Kidney (tissue), 14 donors: ENCODE measurements around the gene ULK4. TPM values are rescaled to one million over a fixed set of nuclear protein-coding genes. Genes with fewer than 3 reads are reported as not detected.

Source experiments
- DNase-seq, 5 donors: peaks; one replicate each; pipeline ENCODE4 v3.0.0-alpha.2; 2013 to 2020
- FAIRE-seq: peaks from 2 replicates; lab custom pipeline; 2012; peaks lifted over from hg19 to GRCh38; lab: Jason Lieb, UNC
- H3K27ac ChIP-seq, 2 donors: one replicate each; pipeline ENCODE4 v1.7.0; 2013; ENCODE audit warnings: low read depth in 2 of 2, low read length in 2 of 2, inconsistent platforms in 1 of 2
- H3K27me3 ChIP-seq: one replicate; pipeline ENCODE4 v1.7.1; 2013; ENCODE audit warnings: low read length, inconsistent platforms; ENCODE audit not compliant: control insufficient read depth, insufficient read depth
- H3K36me3 ChIP-seq, 3 donors: one replicate each; pipeline versions ENCODE4 v1.7.0 to v1.7.1; 2013; ENCODE audit warnings: low read length in 3 of 3, control low read depth in 1 of 3, inconsistent platforms in 1 of 3; ENCODE audit not compliant: insufficient read depth in 3 of 3, control insufficient read depth in 2 of 3
- H3K4me1 ChIP-seq, 3 donors: one replicate each; pipeline versions ENCODE4 v1.7.0 to v1.7.1; 2013; ENCODE audit warnings: low read length in 3 of 3, inconsistent platforms in 1 of 3, low read depth in 1 of 3; ENCODE audit not compliant: control insufficient read depth in 2 of 3, insufficient read depth in 2 of 3
- H3K4me3 ChIP-seq, 3 donors: one replicate each; pipeline versions ENCODE4 v1.7.0 to v1.8.1; 2013; ENCODE audit warnings: low read length in 3 of 3, control low read depth in 1 of 3, inconsistent platforms in 1 of 3
- H3K9ac ChIP-seq, 3 donors: one replicate each; pipeline versions ENCODE4 v1.7.0 to v1.7.1; 2013; ENCODE audit warnings: low read length in 3 of 3, control low read depth in 1 of 3, inconsistent platforms in 1 of 3
- H3K9me3 ChIP-seq, 3 donors: one replicate each; pipeline versions ENCODE4 v1.7.0 to v1.7.1; 2013; ENCODE audit warnings: low read length in 3 of 3, control low read depth in 1 of 3, inconsistent platforms in 1 of 3; ENCODE audit not compliant: control insufficient read depth in 2 of 3, insufficient read depth in 1 of 3
- CTCF ChIP-seq: IDR thresholded peaks from 3 replicates; pipeline ENCODE4 v1.5.1; 2012; ENCODE audit warnings: mild to moderate bottlenecking, moderate library complexity, borderline replicate concordance; ENCODE audit not compliant: insufficient read depth; ENCODE audit errors: extremely low read depth
- intact Hi-C: fragments of 100-400 bp; cut with DNase I; formaldehyde crosslinking; loops from one replicate; pipeline ENCODE4 v1.11.1; 2022
- polyA plus RNA-seq: library from polyadenylated mRNA; stranded (reverse); fragments of 350-450 nt; fragmentation: Illumina TruSeq; extraction: RNeasy Lipid Tissue Mini Kit (QIAGEN cat#74804); gene quantifications from one replicate; pipeline ENCODE4 v1.2.3, GENCODE V29; 2014; ENCODE audit warnings: low read depth, low replicate concordance; ENCODE audit not compliant: insufficient read depth
- total RNA-seq: library from RNA; stranded (reverse); fragmentation: NEBNext Ultra II Directional; extraction: Animal tissue kit (Norgen Biotek cat#: 25700); gene quantifications from one replicate; pipeline ENCODE4 v1.2.1, GENCODE V29; 2021
- donor health status: control.
- donor health status: control.
- donor health status: control.
- donor health status: control.
- donor health status: control.
- donor health status: DM: yes; HTN: yes; CAD: no.
- donor health status: Normal renal cell carcinoma (clear cell type).

ULK4 gene
- total and polyA plus RNA-seq, 2 donors from 2014 or later: 4.6 to 20.5 TPM

DNA sequence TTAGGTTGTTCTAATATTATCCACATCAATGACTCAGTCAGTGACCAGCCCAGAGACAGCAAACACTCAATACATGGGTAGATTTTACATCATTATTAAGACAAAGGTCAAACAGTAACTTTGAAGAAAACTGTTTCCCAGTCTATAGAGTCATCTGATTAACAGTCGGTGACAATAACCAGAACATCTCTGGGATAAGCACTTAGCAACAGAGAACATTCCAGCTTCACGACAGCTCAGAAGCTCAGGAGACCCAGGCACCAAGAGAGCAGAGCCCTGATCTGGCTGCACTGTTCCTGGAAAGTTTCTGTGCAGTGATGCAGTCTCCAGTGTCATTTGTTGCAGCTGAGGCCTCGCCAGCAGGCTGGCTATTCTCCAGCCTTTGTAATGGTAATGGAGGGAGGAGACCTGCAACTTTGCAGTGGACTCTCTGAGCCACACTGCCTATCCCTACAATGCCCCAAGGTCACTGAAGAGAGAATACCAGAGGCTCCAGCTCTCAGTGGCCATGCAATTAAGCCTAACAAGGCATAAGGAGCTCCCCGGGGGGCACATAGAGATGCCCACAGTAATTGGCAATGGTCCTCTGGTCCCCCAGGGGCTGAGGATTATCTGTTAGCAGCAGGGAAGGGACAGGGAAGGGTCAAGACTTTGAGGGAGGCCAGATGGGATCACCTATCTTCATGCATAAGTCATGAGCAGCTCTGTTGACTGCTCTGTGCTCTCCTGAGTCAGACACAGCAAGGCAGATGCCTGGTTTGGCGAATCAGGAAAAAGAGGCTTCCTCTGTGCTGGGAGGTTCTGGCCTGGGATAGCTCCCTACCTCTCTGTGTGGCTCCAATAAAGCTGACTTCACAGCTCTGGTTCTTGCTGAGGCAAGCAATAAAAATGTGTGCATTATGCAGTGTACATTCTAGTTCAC lies 599.0 kb downstream of the ULK4 start:
- Histone ChIP-seq H3K27ac (no peak overlapping the region), H3K27me3 (no peaks in the 10 kb centered on the region), H3K36me3 (no peaks in the 10 kb centered on the region), H3K4me3 (no peak overlapping the region), H3K9me3 (no peaks in the 10 kb centered on the region), H3K4me1 (no peaks in the 10 kb centered on the region), H3K9ac (no peak overlapping the region)
- intact Hi-C loops: no loop called here
- TF ChIP-seq CTCF: no peak
- DNase-seq (no peak), FAIRE-seq (no peak)

DNA sequence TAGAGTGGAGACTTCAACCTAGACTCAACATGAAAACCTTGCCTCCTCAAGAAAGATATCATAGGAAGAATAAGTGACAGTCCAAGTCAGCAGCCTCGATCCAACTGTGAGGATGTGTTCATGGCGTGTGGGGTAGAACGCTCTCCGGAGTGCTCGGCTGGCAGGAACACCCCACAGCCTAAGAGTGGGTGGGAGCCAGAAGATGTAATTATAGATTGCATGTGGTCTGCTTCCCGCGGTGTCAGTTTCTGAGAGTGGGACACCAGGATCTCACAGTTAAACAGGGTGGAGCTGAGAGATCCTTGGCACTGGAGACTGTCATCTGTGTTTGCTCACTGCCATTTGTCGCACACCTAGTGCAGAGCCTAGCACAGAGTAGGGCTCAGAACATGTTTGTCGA lies 604.6 kb downstream of the ULK4 start:
- Histone ChIP-seq H3K9ac (no peak overlapping the region), H3K9me3 (no peaks in the 10 kb centered on the region), H3K4me3 (no peak overlapping the region), H3K36me3 (no peaks in the 10 kb centered on the region), H3K4me1 (no peaks in the 10 kb centered on the region), H3K27me3 (no peaks in the 10 kb centered on the region), H3K27ac (no peak overlapping the region)
- intact Hi-C loops: no loop called here
- no peak for DNase-seq
- no peak for TF ChIP-seq CTCF
- no peak for FAIRE-seq

DNA sequence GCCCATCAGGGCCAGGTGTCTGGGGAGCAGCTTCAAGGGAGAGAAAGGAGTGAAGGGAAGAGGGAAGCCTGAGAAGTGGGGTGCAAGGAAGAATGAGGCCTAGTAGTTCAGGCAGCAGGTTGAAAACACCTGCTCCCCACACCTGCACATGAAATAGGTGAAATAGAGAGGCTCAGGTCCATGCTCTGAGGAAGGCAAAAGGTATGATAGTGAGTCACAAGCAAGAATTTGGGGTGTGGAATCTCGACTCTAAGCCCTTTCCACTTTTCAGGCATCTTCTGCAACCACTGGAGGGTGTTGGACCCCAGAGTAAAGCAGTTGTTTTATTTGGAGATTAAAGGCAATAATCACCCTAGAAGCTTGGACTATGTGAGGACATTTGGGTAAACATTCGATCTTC lies 605.1 kb downstream of the ULK4 start:
- no peaks in the 10 kb centered on the region for H3K9me3 ChIP-seq
- no peak for FAIRE-seq

More for the DNA sequence above, 605.1 kb downstream of the ULK4 start:
- DNase-seq: no peak
- H3K4me1 ChIP-seq: no peaks in the 10 kb centered on the region
- intact Hi-C loops: no loop called here
- no peaks in the 10 kb centered on the region for H3K36me3 ChIP-seq
- no peak overlapping the region for H3K4me3 ChIP-seq
- H3K27me3 ChIP-seq: no peaks in the 10 kb centered on the region
- H3K27ac ChIP-seq: no peak overlapping the region
- no peak for TF ChIP-seq CTCF
- no peak overlapping the region for H3K9ac ChIP-seq
